HepG2 (cell line): ENCODE measurements around the gene RGS19. TPM values are rescaled to one million over a fixed set of nuclear protein-coding genes. Genes with fewer than 3 reads are reported as not detected.
A peak's percentile ranks its signal among the peaks of the same experiment; 100 is the strongest.

Experiments used
- BCL6 ChIP-seq: IDR thresholded peaks from 2 replicates; pipeline ENCODE4 v1.6.1; 2016; ENCODE audit warnings: missing genetic modification reagents, missing compliant biosample characterization
- ETS1 ChIP-seq: sonication (generic); formaldehyde crosslinking; IDR thresholded peaks from 2 replicates; pipeline ENCODE4 v1.4.0; 2020; ENCODE audit warnings: missing genetic modification reagents
- HCFC1 ChIP-seq: fragments of 150-350 bp; IDR thresholded peaks from 2 replicates; pipeline ENCODE4 v1.6.1; 2014; ENCODE audit warnings: low read depth, low read length
- KDM6A ChIP-seq: IDR thresholded peaks from 2 replicates; pipeline ENCODE4 v1.6.1; 2016; ENCODE audit warnings: low read depth
- PAF1 ChIP-seq: IDR thresholded peaks from 2 replicates; pipeline ENCODE4 v1.6.1; 2016; ENCODE audit warnings: missing genetic modification reagents, missing compliant biosample characterization
- PCBP2 ChIP-seq: fragments of 200-400 bp; formaldehyde crosslinking; optimal IDR thresholded peaks from 2 replicates; pipeline ENCODE3; 2018; ENCODE audit warnings: low read length, low read depth; ENCODE audit not compliant: poor library complexity, severe bottlenecking
- SNAI1 ChIP-seq: sonication (generic); formaldehyde crosslinking; IDR thresholded peaks from 2 replicates; pipeline ENCODE4 v1.5.0; 2020; ENCODE audit warnings: mild to moderate bottlenecking, missing genetic modification reagents, borderline replicate concordance
- SOX6 ChIP-seq, 2 experiments: fragments of 450-650 bp in 1 of 2; sonication (generic) in 1 of 2; formaldehyde crosslinking in 1 of 2; IDR thresholded peaks; 2 replicates each; pipeline versions ENCODE4 v1.4.0 to v1.6.1; 2017 to 2020; ENCODE audit warnings: antibody characterized with exemption in 1 of 2, mild to moderate bottlenecking in 1 of 2, missing genetic modification reagents in 1 of 2
- TBX3 ChIP-seq: fragments of 450-650 bp; IDR thresholded peaks from 2 replicates; pipeline ENCODE4 v1.6.1; 2017; ENCODE audit warnings: antibody characterized with exemption, mild to moderate bottlenecking, inconsistent platforms, borderline replicate concordance
- TEF ChIP-seq: sonication (generic); formaldehyde crosslinking; IDR thresholded peaks from 2 replicates; pipeline ENCODE4 v1.5.0; 2020; ENCODE audit warnings: missing genetic modification reagents
- ZHX1 ChIP-seq: sonication (generic); formaldehyde crosslinking; IDR thresholded peaks from 2 replicates; pipeline ENCODE4 v1.8.1; 2022; ENCODE audit warnings: low read depth, mild to moderate bottlenecking, missing genetic modification reagents
- ZMYM2 ChIP-seq: sonication (generic); formaldehyde crosslinking; IDR thresholded peaks from 2 replicates; pipeline ENCODE4 v1.8.0; 2022; ENCODE audit warnings: mild to moderate bottlenecking, missing genetic modification reagents
- ZNF296 ChIP-seq: sonication (generic); formaldehyde crosslinking; conservative IDR thresholded peaks from 2 replicates; pipeline ENCODE4 v1.5.0; 2020; ENCODE audit warnings: mild to moderate bottlenecking, missing genetic modification reagents
- ZNF589 ChIP-seq: sonication (generic); formaldehyde crosslinking; conservative IDR thresholded peaks from 2 replicates; pipeline ENCODE4 v1.8.0; 2022; ENCODE audit warnings: mild to moderate bottlenecking, moderate library complexity, missing genetic modification reagents
- ZNF646 ChIP-seq: sonication (generic); formaldehyde crosslinking; IDR thresholded peaks from 2 replicates; pipeline ENCODE4 v1.9.0; 2021; ENCODE audit warnings: mild to moderate bottlenecking, missing genetic modification reagents
- polyA plus RNA-seq, 8 experiments: library from polyadenylated mRNA; depleted of rRNA in 3 of 8; stranded (reverse) in 7 of 8; unstranded in 1 of 8; fragments of >200 nt; fragmentation: Illumina TruSeq in 4 of 8; extraction: Trizol in 4 of 8; gene quantifications; 2 replicates each; pipeline versions ENCODE4 v1.2.1 to v1.2.3, GENCODE V29; 2011 to 2016; ENCODE audit warnings: low read depth in 4 of 8, missing spikeins in 1 of 8, mixed read lengths in 1 of 8; ENCODE audit not compliant: insufficient read depth in 1 of 8
- total RNA-seq, 5 experiments: library from RNA; depleted of rRNA; stranded (reverse); fragments of >200 nt; fragmentation: Illumina TruSeq; extraction: Trizol; gene quantifications; 2 replicates each; pipeline ENCODE4 v1.2.3, GENCODE V29; 2016; ENCODE audit warnings: low read depth in 1 of 5

RGS19 gene
- total and polyA plus RNA-seq, 2 of the 13 experiments (the other 11 are each of a cell fraction or from before 2014, with no cell fraction given) = 10.7 to 11.9 TPM

- no peak for TF ChIP-seq ETS1 (CRISPR knock-in tag)
- no peak for TF ChIP-seq BCL6 (CRISPR knock-in tag)
- no peak for TF ChIP-seq HCFC1
- no peak for TF ChIP-seq ZHX1 (CRISPR knock-in tag)
- TF ChIP-seq PAF1 (CRISPR knock-in tag) = no peak
- no peak for TF ChIP-seq ZNF646
- TF ChIP-seq ZMYM2 (CRISPR knock-in tag) = no peak
- no peak for TF ChIP-seq PCBP2
- peak; percentile 22; the same call in 1 of the 2 replicates for TF ChIP-seq TBX3
- TF ChIP-seq SNAI1 (CRISPR knock-in tag) = no peak; the same call in 1 of the 2 replicates
- TF ChIP-seq TEF = no peak
- no peak for TF ChIP-seq ZNF296 (CRISPR knock-in tag)
- no peak for TF ChIP-seq SOX6 (IDR thresholded peaks at IDR 0.05)
- no peak for TF ChIP-seq SOX6 (CRISPR knock-in tag; IDR thresholded peaks at IDR 0.05)
- no peak for TF ChIP-seq KDM6A (CRISPR knock-in tag)
- TF ChIP-seq ZNF589 = no peak
Observed at GRCh38 chr20:64055396-64055892, 23.9 kb downstream of the RGS19 start (continued).
